Brain microvascular endothelial cell (primary cell): Measurements from ENCODE around the gene PEAK1.
"Not testable (repeated sequence)": the region's sequence is repeated elsewhere in the genome, so short reads cannot be mapped to it uniquely, and the experiment has no call there.

Source experiments
- DNase-seq: peaks from one replicate; pipeline ENCODE4 v3.0.0-alpha.2; 2020
- H3K27ac ChIP-seq: fragments of 250-450 bp; sonication (Bioruptor Pico); 2 replicates; pipeline ENCODE4 v1.5.1; 2020; ENCODE audit warnings: mild to moderate bottlenecking, moderate library complexity
- H3K27me3 ChIP-seq: fragments of 250-450 bp; sonication (Bioruptor Pico); replicated peaks from 2 replicates; pipeline ENCODE4 v1.5.1; 2020; ENCODE audit warnings: mild to moderate bottlenecking
- H3K36me3 ChIP-seq: fragments of 250-450 bp; sonication (Bioruptor Pico); replicated peaks from 2 replicates; pipeline ENCODE4 v1.5.1; 2020; ENCODE audit warnings: mild to moderate bottlenecking
- H3K4me3 ChIP-seq: 2 replicates; pipeline ENCODE4 v1.5.1; 2011; ENCODE audit warnings: low read depth, mild to moderate bottlenecking, control low read depth, low read length, moderate library complexity
- CTCF ChIP-seq: IDR thresholded peaks from 2 replicates; pipeline ENCODE4 v1.5.1; 2011; ENCODE audit warnings: low read depth, mild to moderate bottlenecking, moderate library complexity, low read length, control low read depth, inconsistent platforms; ENCODE audit errors: missing control alignments
- in situ Hi-C: cut with HindIII; loops from 2 replicates; pipeline ENCODE4 v1.10.0; 2017; ENCODE audit warnings: low sequenced_read_pairs, low pct_ligation_motif_present

The PEAK1 gene

GRCh38 chr15:77285057-77285997 lies 134.6 kb downstream of the PEAK1 start:
- in situ Hi-C loops, result no loop called here
- no peaks in the 10 kb centered on the region for H3K36me3 ChIP-seq
- no peaks in the 10 kb centered on the region for H3K27me3 ChIP-seq
- no peak overlapping the region for H3K27ac ChIP-seq
- TF ChIP-seq CTCF, result no peak
- DNase-seq, result no peak
- H3K4me3 ChIP-seq, result no peak overlapping the region

DNA sequence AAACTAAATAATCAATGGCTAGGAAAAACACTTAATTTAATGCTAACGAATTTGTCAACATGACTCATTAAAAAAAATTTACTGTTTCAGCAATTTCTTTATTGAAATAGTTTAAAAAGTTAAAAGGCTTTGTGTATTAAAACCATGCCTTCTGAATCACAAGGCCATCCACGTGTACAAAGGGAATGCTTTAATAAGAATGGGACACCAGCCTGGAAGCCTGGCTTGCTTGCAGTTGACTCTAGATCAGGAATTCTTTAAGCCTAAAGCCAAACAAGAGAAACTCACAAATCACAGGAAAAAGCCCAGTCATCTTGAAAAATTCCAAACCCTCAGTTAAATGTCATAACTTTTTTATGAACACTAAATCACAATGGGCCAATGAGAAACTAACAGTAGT lies 137.6 kb downstream of the PEAK1 start:
- Histone ChIP-seq H3K27me3 (no peaks in the 10 kb centered on the region), H3K27ac (no peak overlapping the region), H3K4me3 (no peak overlapping the region), H3K36me3 (peaks cover 6% of the 10 kb centered on the region)
- DNase-seq, result peak; percentile 28
- in situ Hi-C loops, result no loop called here
- no peak for TF ChIP-seq CTCF

GRCh38 chr15:77276943-77277342 lies 143.0 kb downstream of the PEAK1 start:
- no peak for DNase-seq
- Histone ChIP-seq H3K27me3 (no peaks in the 10 kb centered on the region), H3K4me3 (no peak overlapping the region), H3K27ac (no peak overlapping the region), H3K36me3 (peaks cover 8% of the 10 kb centered on the region)
- TF ChIP-seq CTCF, result no peak
- in situ Hi-C loops, result no loop called here

- TF ChIP-seq CTCF, result no peak
- H3K27ac ChIP-seq, result no peak overlapping the region
- no peak for DNase-seq
- no peak overlapping the region for H3K4me3 ChIP-seq
- no peaks in the 10 kb centered on the region for H3K27me3 ChIP-seq
- peaks cover 8% of the 10 kb centered on the region for H3K36me3 ChIP-seq
- in situ Hi-C loops, result no loop called here
Measured at GRCh38 chr15:77276096-77276495, 143.8 kb downstream of the PEAK1 start.

GRCh38 chr15:77273136-77273535 lies 146.8 kb downstream of the PEAK1 start:
- H3K36me3 ChIP-seq, H3K4me3 ChIP-seq, DNase-seq, in situ Hi-C loops, H3K27ac ChIP-seq, H3K27me3 ChIP-seq: not testable (repeated sequence)

- no peak for TF ChIP-seq CTCF
- H3K27ac ChIP-seq, result peak overlapping the region; percentile 94
- in situ Hi-C loops, result no loop called here
- no peaks in the 10 kb centered on the region for H3K27me3 ChIP-seq
- H3K4me3 ChIP-seq, result no peak overlapping the region
- H3K36me3 ChIP-seq, result no peaks in the 10 kb centered on the region
- peak; percentile 98 for DNase-seq
Measured at GRCh38 chr15:77266708-77267386, 153.1 kb downstream of the PEAK1 start.
